K562 (cell line): Measurements from ENCODE around the gene FBXL13.

Experiments used
- BDP1 ChIP-seq: IDR thresholded peaks from 3 replicates; pipeline ENCODE4 v1.6.1; 2011; ENCODE audit not compliant: insufficient read length, insufficient read depth
- FOXA1 ChIP-seq: fragments of 450-650 bp; IDR thresholded peaks from 2 replicates; pipeline ENCODE4 v1.6.1; 2016; ENCODE audit warnings: mild to moderate bottlenecking, borderline replicate concordance
- MYC ChIP-seq, 2 experiments: fragments of 250-450 bp in 1 of 2; sonication (Bioruptor Pico) in 1 of 2; IDR thresholded peaks; 2 replicates each; pipeline versions ENCODE4 v1.5.1 to v1.6.1; 2012 to 2021; ENCODE audit warnings: low read depth in 2 of 2, borderline replicate concordance in 1 of 2, improper control_type of control experiment in 1 of 2, low read length in 1 of 2, mild to moderate bottlenecking in 1 of 2, moderate library complexity in 1 of 2
- POLR2A ChIP-seq: fragments of 450-650 bp; conservative IDR thresholded peaks from 2 replicates; pipeline ENCODE4 v1.6.1; 2016
- RBM14 ChIP-seq: fragments of 200-400 bp; formaldehyde crosslinking; IDR thresholded peaks from 2 replicates; pipeline ENCODE4 v1.6.1; 2018; ENCODE audit warnings: low read depth, mild to moderate bottlenecking, low read length, moderate library complexity, borderline replicate concordance; ENCODE audit not compliant: insufficient read depth
- SMC3 ChIP-seq: conservative IDR thresholded peaks from 2 replicates; pipeline ENCODE4 v1.6.1; 2011; ENCODE audit warnings: low read depth, low read length, improper control_type of control experiment; ENCODE audit not compliant: insufficient read depth
- TF ChIP-seq, protein P1 (sequence below), 3 experiments: IDR thresholded peaks in 2 of 3; conservative IDR thresholded peaks in 1 of 3; 2 replicates each; pipeline ENCODE4 v1.5.1; 2011 to 2012; ENCODE audit warnings: low read length in 3 of 3, mild to moderate bottlenecking in 3 of 3, control low read depth in 2 of 3, improper control_type of control experiment in 1 of 3, inconsistent platforms in 1 of 3, low read depth in 1 of 3, mixed read lengths in 1 of 3, moderate library complexity in 1 of 3; ENCODE audit not compliant: insufficient read depth in 2 of 3
- TF ChIP-seq, protein P2 (sequence below), 3 experiments: fragments of 200-800 bp in 1 of 3; sonication (Bioruptor generic) in 1 of 3; sonication (generic) in 1 of 3; formaldehyde crosslinking in 1 of 3; IDR thresholded peaks; 2 replicates each; pipeline versions ENCODE4 v1.6.1 to v1.8.0; 2016 to 2022; ENCODE audit warnings: mild to moderate bottlenecking in 2 of 3, missing compliant biosample characterization in 2 of 3, missing genetic modification characterization in 2 of 3, missing genetic modification reagents in 1 of 3

DNA sequence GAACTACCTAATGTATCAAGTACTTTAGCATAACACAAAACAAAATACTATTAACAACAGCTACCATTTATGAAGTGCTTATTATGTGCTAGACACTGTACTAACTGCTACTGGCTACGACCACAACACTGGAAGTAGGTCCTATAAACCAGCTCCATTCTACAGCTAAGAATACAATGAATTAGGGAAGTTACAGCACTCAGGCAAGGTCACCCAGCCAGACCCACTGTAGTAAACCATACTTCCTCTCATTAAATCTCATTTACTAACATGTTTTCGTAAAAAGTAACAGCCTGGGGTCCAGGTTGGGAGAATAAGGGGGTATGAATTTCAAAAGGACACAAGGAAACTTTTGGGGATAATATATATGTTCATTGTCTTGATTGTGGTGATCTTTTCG, 48.9 kb upstream of the FBXL13 start:
- TF ChIP-seq RBM14 (no peak), FOXA1 (no peak), MYC (IDR thresholded peaks at IDR 0.05; ENCODE audit: low read depth, low read length) (no peak), MYC (CRISPR knock-in tag; IDR thresholded peaks at IDR 0.05; ENCODE audit: borderline replicate concordance, low read depth) (no peak), SMC3 (no peak), BDP1 (no peak), POLR2A (no peak)
- TF ChIP-seq, protein P1, sequence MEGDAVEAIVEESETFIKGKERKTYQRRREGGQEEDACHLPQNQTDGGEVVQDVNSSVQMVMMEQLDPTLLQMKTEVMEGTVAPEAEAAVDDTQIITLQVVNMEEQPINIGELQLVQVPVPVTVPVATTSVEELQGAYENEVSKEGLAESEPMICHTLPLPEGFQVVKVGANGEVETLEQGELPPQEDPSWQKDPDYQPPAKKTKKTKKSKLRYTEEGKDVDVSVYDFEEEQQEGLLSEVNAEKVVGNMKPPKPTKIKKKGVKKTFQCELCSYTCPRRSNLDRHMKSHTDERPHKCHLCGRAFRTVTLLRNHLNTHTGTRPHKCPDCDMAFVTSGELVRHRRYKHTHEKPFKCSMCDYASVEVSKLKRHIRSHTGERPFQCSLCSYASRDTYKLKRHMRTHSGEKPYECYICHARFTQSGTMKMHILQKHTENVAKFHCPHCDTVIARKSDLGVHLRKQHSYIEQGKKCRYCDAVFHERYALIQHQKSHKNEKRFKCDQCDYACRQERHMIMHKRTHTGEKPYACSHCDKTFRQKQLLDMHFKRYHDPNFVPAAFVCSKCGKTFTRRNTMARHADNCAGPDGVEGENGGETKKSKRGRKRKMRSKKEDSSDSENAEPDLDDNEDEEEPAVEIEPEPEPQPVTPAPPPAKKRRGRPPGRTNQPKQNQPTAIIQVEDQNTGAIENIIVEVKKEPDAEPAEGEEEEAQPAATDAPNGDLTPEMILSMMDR (IDR thresholded peaks at IDR 0.05 in 2 of 3, conservative IDR thresholded peaks at IDR 0.05 in 1 of 3; ENCODE audit: insufficient read depth in 2 of 3, low read depth in 1 of 3, low read length in 3 of 3), result no peak
- TF ChIP-seq, protein P2, sequence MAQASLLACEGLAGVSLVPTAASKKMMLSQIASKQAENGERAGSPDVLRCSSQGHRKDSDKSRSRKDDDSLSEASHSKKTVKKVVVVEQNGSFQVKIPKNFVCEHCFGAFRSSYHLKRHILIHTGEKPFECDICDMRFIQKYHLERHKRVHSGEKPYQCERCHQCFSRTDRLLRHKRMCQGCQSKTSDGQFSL (CRISPR knock-in tag; IDR thresholded peaks at IDR 0.05), result no peak
- TF ChIP-seq, protein P2 (tag; IDR thresholded peaks at IDR 0.05), result no peak
